T-helper 1 cell (primary cell): Measurements from ENCODE around the gene TRMT13.

Experiments
- DNase-seq, 5 donors: peaks; one replicate each; pipeline ENCODE4 v3.0.0-alpha.2; 2012 to 2020
- total RNA-seq, 4 donors: gene quantifications; one replicate each; lab custom pipeline; 2026; lab: John Stamatoyannopoulos, UW

The TRMT13 gene
- total RNA-seq, result 11.3 to 29.5 (median 20.8) reads per million in 4 donors

GRCh38 chr1:100132566-100133477 is at the start of gene TRMT13, which contains the start of gene SASS6:
TSS of gene TRMT13 (plus strand) at chr1:100133163. CDS start at chr1:100133169, 6 bp downstream.
TSS of gene SASS6 (minus strand) at chr1:100132930. CDS start at chr1:100132814, 116 bp downstream.
- DNase-seq, result peak; percentile 85 to 97 (median 91)

DNA sequence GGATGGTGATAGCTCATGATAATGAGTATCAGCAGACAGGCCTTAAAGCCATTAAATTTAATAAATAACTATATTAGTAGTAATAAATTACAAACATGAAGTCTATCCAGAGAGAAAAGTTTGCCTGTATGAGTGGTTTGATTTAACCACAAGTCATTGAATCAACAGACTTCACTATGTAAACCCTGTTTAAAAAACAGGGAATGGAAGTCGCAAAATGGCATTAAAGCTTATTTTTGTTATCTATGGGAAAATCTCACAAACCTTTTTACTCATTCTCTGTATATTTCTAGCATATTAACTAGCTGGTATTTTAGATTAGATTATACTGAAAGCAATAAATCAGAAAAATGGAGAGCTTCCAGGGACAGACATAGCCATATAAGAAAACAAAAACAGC is 45.6 kb upstream of the TRMT13 start:
- DNase-seq, result no peak

GRCh38 chr1:100089082-100089481 is 43.9 kb upstream of the TRMT13 start:
- DNase-seq, result no peak

- no peak for DNase-seq
Observed at GRCh38 chr1:100090471-100090870, 42.5 kb upstream of the TRMT13 start.

GRCh38 chr1:100100202-100100601 is 32.8 kb upstream of the TRMT13 start:
- DNase-seq, result no peak

GRCh38 chr1:100101564-100101963 is 31.4 kb upstream of the TRMT13 start:
- no peak for DNase-seq

- no peak for DNase-seq
Observed at GRCh38 chr1:100107696-100108095, 25.3 kb upstream of the TRMT13 start.

GRCh38 chr1:100109554-100110066 is 23.4 kb upstream of the TRMT13 start:
- DNase-seq, result no peak

- no peak for DNase-seq
Observed at GRCh38 chr1:100115524-100115923, 17.4 kb upstream of the TRMT13 start.

- DNase-seq, result no peak
Observed at GRCh38 chr1:100122177-100122576, 10.8 kb upstream of the TRMT13 start.

GRCh38 chr1:100127226-100127625 is 5.7 kb upstream of the TRMT13 start:
- no peak for DNase-seq

DNA sequence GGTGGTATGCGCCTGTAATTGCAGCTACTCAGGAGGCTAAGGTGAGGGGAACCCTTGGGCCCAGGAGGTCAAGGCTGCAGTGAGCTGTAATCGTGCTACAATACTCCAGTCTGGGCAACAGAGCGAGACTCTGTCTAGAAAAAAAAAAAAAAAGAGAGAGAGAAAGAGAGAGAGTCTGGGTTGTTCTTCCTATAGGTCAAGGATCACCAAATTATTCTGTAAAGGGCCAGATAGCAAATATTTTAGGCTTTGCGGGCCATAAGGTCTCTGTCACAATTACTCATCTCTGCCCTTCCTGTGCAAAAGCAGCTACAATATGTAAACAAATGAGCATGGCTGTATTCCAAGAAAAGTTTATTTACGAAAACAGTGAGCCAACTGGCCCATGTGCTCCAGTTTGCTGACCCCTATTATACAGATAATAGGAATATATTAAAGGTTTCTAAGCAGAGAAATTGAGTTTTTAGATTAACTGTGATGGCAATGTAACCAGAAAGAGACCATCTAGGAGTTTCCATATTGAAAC is 2.3 kb upstream of the TRMT13 start:
- DNase-seq, result no peak

DNA sequence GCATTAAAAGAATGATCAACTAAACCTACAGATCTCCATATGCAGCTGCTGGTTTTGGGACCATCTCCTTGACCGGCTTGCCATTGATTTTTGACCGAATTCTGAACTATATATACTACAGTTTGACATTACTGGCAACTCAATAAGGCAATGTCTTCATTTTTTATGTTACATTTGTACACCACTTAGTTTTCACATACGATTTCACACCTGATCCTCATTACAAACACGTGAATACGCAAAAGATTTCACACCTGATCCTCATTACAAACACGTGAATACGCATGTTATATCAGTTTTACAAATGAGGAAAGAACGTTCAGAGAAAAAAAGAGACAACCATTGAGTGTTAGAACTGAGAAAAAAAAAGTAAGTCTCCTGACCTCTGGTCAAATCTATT is 1.3 kb upstream of the TRMT13 start:
- no peak for DNase-seq

DNA sequence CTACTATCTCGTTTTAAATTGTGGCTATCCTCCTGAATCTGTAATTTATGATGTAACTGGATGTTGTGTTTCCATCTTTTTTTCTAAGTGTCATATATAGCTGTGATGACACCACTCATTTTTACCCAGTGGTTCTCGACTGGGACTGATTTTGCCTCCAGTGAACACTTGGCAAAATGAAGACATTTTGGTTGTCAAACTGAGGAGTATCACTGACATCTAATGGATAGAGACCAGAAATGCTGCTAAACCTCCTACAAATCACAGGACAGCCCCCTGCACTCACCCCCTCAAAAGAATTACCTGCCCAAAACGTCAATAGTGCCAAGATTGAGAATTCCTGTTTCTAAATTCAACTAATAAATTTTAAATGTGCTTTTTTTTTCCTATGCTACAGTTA is 1.9 kb downstream of the TRMT13 start:
- DNase-seq, result no peak

- DNase-seq, result no peak
Observed at GRCh38 chr1:100137602-100138001, 4.6 kb downstream of the TRMT13 start.

DNA sequence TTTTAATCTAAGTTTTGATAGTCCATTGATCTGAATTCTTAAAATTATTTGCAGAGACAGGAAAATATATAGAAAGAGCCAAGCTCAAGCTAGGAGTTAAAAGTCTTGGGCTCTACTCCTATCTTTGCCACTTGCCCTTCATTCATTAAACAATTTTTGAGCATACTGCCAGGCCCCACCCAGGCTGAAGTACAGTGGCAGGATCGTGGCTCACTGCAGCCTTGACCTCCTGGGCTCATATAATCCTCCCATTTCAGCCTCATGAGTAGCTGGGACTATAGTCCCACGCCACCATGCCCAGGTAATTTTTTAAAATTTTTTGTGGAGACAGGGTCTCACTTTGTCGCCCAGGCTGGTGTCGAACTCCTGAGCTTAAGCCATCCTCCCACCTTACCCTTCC is 8.2 kb downstream of the TRMT13 start:
- no peak for DNase-seq

DNA sequence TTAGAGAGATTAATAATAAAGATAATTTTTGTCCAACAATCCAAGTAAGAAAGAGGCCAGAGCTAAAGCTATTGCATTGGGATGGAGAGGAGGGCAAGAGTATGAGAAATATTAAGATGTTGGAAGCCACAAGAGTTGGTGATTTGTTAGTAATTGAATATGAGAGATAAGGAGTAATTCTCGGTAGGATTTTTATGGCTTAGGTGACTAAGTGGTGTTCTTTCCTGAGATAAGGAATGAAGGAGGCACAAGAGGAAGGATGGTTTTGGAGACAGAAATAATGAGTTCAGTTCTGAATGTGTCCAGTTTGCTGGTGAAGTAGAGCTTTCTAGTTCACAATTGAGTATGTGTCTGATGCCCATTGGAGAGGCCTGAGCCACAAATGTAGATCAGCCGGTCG is 9.4 kb downstream of the TRMT13 start:
- DNase-seq, result no peak

GRCh38 chr1:100145116-100145515 is 12.2 kb downstream of the TRMT13 start:
- no peak for DNase-seq

GRCh38 chr1:100146958-100147357 is 14.0 kb downstream of the TRMT13 start:
- DNase-seq, result no peak

DNA sequence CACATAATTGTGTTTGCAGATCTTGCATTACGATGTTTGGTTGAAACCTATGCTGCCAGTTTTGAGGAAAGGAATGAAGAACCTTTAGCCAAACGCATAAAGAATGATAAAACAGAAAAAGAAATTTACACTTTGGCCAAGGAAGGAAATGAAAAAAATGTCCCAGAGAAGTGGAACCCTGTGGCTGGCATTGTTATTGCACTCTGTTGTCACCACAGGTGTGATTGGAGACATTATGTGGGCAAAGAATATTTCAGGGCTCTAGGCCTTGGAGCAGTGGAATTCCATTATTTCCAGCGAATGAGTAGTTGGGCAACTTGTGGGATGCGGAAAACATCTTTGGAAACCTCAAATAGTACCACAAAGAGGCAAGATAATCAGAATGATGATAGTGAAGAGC is 14.9 kb downstream of the TRMT13 start:
- DNase-seq, result no peak

DNA sequence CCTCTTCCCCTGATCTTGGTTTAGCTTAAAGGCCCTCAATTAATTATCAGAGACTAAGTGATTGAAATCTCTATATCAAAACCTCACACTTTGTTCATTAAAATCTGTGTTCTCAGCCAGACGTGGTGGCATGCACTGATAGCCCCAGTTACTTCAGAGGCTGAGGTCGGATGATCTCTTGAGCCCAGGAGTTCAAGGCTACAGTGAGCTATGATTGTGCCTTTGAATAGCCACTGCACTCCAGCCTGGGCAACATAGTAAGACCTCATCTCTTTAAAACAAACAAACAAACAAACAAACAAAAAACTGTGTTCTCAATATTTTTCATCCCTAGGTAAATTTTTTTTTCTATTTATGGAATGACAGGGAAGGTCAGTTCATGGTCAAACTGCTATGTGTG is 18.7 kb downstream of the TRMT13 start:
- no peak for DNase-seq

DNA sequence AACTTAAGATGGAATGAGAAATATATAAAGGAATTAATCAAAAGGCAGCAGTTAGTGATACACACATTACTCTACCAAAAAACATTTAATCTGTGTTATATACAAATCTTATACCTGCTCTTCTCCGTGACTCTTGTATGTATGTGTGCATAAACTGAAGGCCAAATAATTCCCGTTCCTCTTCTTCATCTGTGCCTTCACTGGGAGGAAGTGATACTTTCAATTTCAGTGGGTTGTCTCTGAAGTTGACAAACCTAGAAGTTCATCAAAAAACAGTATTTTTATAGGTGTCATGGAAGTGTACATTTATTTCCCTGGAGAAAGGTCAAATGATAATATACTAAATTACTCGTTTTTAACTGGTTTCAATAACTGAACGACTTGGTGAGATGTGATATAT is 19.3 kb downstream of the TRMT13 start:
- DNase-seq, result no peak

GRCh38 chr1:100162881-100163280 is 29.9 kb downstream of the TRMT13 start:
- DNase-seq, result no peak

DNA sequence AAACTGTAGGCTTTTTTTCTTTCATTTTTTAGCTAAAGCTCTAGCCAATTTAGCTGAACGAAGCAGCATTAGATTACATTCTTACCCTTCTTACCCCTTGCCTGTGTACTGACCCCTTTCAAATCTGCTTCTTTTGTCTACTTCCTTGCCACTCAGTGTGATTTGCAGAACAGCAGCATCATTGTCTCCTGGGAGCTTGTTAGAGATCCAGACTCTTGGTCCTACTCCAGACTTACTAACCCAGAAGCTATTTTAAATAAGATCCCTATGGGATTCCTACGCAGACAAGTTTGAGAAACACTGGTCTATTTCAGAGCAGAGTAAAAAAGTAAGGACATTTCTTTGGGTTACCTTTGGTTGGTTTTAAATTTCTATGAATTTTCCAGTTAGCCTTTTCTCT is 31.3 kb downstream of the TRMT13 start:
- no peak for DNase-seq
